Amniotic epithelial cell (primary cell): Measurements from ENCODE around the gene USP49.

Experiments
- DNase-seq: peaks from one replicate; pipeline ENCODE4 v3.0.0-alpha.2; 2010; ENCODE audit warnings: low read depth

USP49 gene

GRCh38 chr6:41757271-41757670, 137.9 kb downstream of the USP49 start:
- no peak for DNase-seq

- DNase-seq: no peak
Measured at GRCh38 chr6:41756354-41756753, 138.8 kb downstream of the USP49 start.

- no peak for DNase-seq
Measured at GRCh38 chr6:41755895-41756294, 139.3 kb downstream of the USP49 start.

GRCh38 chr6:41750374-41750773, 144.8 kb downstream of the USP49 start:
- DNase-seq: no peak

GRCh38 chr6:41748542-41748941, 146.6 kb downstream of the USP49 start:
- no peak for DNase-seq

- no peak for DNase-seq
Measured at GRCh38 chr6:41748102-41748477, 147.1 kb downstream of the USP49 start.

GRCh38 chr6:41747256-41748101, 147.7 kb downstream of the USP49 start, which contains the start of gene PGC:
TSS of gene PGC (minus strand) at chr6:41747397. CDS start at chr6:41747334, 63 bp downstream.
- peak; percentile 18 for DNase-seq

GRCh38 chr6:41746107-41746506, 149.1 kb downstream of the USP49 start:
- DNase-seq: no peak

GRCh38 chr6:41744236-41744787, 150.9 kb downstream of the USP49 start:
- DNase-seq: no peak

- DNase-seq: no peak
Measured at GRCh38 chr6:41743406-41744235, 151.6 kb downstream of the USP49 start.

GRCh38 chr6:41741625-41742490, 153.3 kb downstream of the USP49 start:
- DNase-seq: no peak

- no peak for DNase-seq
Measured at GRCh38 chr6:41740366-41741162, 154.6 kb downstream of the USP49 start.
